ENCODE results near the gene SMARCC2. TPM values are rescaled to one million over a fixed set of nuclear protein-coding genes. Genes with fewer than 3 reads are reported as not detected.
A peak's percentile ranks its signal among the peaks of the same experiment; 100 is the strongest.

Gene SMARCC2
- total and polyA plus RNA-seq, 9 of the 15 experiments (the other 6 are each of a cell fraction or from before 2014, with no cell fraction given): 11.9 to 86.0 (median 36.6) TPM

- peak; percentile 38 for TF ChIP-seq ASH1L (IDR thresholded peaks at IDR 0.05; ENCODE audit: borderline replicate concordance, low read depth, partially characterized antibody)
- peak; percentile 85 for TF ChIP-seq HCFC1 (IDR thresholded peaks at IDR 0.05; ENCODE audit: low read depth, low read length)
- 0 out of 2 replicates have a peak, but pooled peaks have one; percentile 4 for TF ChIP-seq HDGF (IDR thresholded peaks at IDR 0.05)
- TF ChIP-seq CXXC5 (CRISPR knock-in tag; IDR thresholded peaks at IDR 0.05): peak; percentile 70
- peak; percentile 75 for TF ChIP-seq E2F8 (IDR thresholded peaks at IDR 0.05; ENCODE audit: low read depth, partially characterized antibody)
- TF ChIP-seq NFRKB (IDR thresholded peaks at IDR 0.05; ENCODE audit: low read depth): peak; percentile 100
- TF ChIP-seq JUN (IDR thresholded peaks at IDR 0.05; ENCODE audit: borderline replicate concordance, low read depth, low read length): peak; percentile 70
- no peak for TF ChIP-seq JUN (CRISPR knock-in tag; IDR thresholded peaks at IDR 0.05; ENCODE audit: borderline replicate concordance)
- TF ChIP-seq ZNF639 (CRISPR knock-in tag; conservative IDR thresholded peaks at IDR 0.05 in 1 of 2, IDR thresholded peaks at IDR 0.05 in 1 of 2): peak in 1 of 2 experiments; percentile 78; a peak in 2 of 4 replicates
- no peak for TF ChIP-seq ZFP36 (IDR thresholded peaks at IDR 0.05; ENCODE audit: low read depth, low read length, partially characterized antibody)
- peak; percentile 59 for TF ChIP-seq JUND (IDR thresholded peaks at IDR 0.05; ENCODE audit: borderline replicate concordance, low read depth, low read length)
- TF ChIP-seq JUND (tag; IDR thresholded peaks at IDR 0.05; ENCODE audit: borderline replicate concordance, low read depth, low read length): peak; percentile 81; the same call in 2 of the 3 replicates
- TF ChIP-seq POLR2H (tag; IDR thresholded peaks at IDR 0.05; ENCODE audit: low read depth): peak; percentile 98
- TF ChIP-seq ZBTB43 (CRISPR knock-in tag; IDR thresholded peaks at IDR 0.05): 0 out of 2 replicates have a peak, but pooled peaks have one; percentile 21
- peak; percentile 36; the same call in 1 of the 2 replicates for TF ChIP-seq ARID4B (CRISPR knock-in tag; IDR thresholded peaks at IDR 0.05)
These were observed 72.8 kb downstream of the SMARCC2 start, which contains the start of gene RPL41 (continued) for GRCh38 chr12:56116267-56117081.

All from K562 (cell line).